OCI-LY1 (cell line): ENCODE measurements around the gene SALL1.

ENCODE experiments used
- CTCF ChIP-seq: fragments of 200-600 bp; sonication (generic), shearing (Covaris generic); IDR thresholded peaks from 2 replicates; pipeline ENCODE4 v1.5.1; 2017; ENCODE audit warnings: mild to moderate bottlenecking, antibody characterized with exemption, low read length, moderate library complexity, mixed read lengths
- EZH2 ChIP-seq: fragments of 200-600 bp; sonication (generic), shearing (Covaris generic); IDR thresholded peaks from 2 replicates; pipeline ENCODE4 v1.8.0; 2017; ENCODE audit warnings: borderline replicate concordance, mixed run types, mild to moderate bottlenecking, antibody characterized with exemption, low read length, moderate library complexity, mixed read lengths

- TF ChIP-seq CTCF (no peak), EZH2 (no peak)
Measured at GRCh38 chr16:51164574-51164973, 13.5 kb upstream of the SALL1 start.
